K562 (cell line): ENCODE results near the gene ATCAY.

Source experiments
- ARID1B ChIP-seq: fragments of 450-650 bp; IDR thresholded peaks from 2 replicates; pipeline ENCODE4 v1.6.1; 2016; ENCODE audit warnings: antibody characterized with exemption, mild to moderate bottlenecking, inconsistent platforms
- CC2D1A ChIP-seq: fragments of 450-650 bp; IDR thresholded peaks from 2 replicates; pipeline ENCODE4 v1.6.1; 2017; ENCODE audit warnings: mild to moderate bottlenecking
- CTCF ChIP-seq, 3 experiments: IDR thresholded peaks in 2 of 3; conservative IDR thresholded peaks in 1 of 3; 2 replicates each; pipeline ENCODE4 v1.5.1; 2011 to 2012; ENCODE audit warnings: low read length in 3 of 3, mild to moderate bottlenecking in 3 of 3, control low read depth in 2 of 3, improper control_type of control experiment in 1 of 3, inconsistent platforms in 1 of 3, low read depth in 1 of 3, mixed read lengths in 1 of 3, moderate library complexity in 1 of 3; ENCODE audit not compliant: insufficient read depth in 2 of 3
- EZH2 ChIP-seq: IDR thresholded peaks from 2 replicates; pipeline ENCODE4 v1.6.1; 2012; ENCODE audit warnings: low read depth, mild to moderate bottlenecking, inconsistent platforms, low read length, borderline replicate concordance
- FOSL1 ChIP-seq: fragments of 200-800 bp; sonication (Bioruptor generic); conservative IDR thresholded peaks from 2 replicates; pipeline ENCODE4 v1.6.1; 2016; ENCODE audit warnings: missing genetic modification characterization, missing compliant biosample characterization
- KLF13 ChIP-seq: fragments of 450-650 bp; IDR thresholded peaks from 2 replicates; pipeline ENCODE4 v1.6.1; 2016; ENCODE audit warnings: missing genetic modification characterization, low read depth, mild to moderate bottlenecking, missing compliant biosample characterization, moderate library complexity, borderline replicate concordance
- PBX2 ChIP-seq, 2 experiments: IDR thresholded peaks in 1 of 2; conservative IDR thresholded peaks in 1 of 2; 2 replicates each; pipeline ENCODE4 v1.6.1; 2016; ENCODE audit warnings: low read depth in 2 of 2, mild to moderate bottlenecking in 1 of 2, missing compliant biosample characterization in 1 of 2, missing genetic modification characterization in 1 of 2, moderate library complexity in 1 of 2
- PRDM10 ChIP-seq: fragments of 450-650 bp; IDR thresholded peaks from 2 replicates; pipeline ENCODE4 v1.6.1; 2018; ENCODE audit not compliant: partially characterized antibody
- TAF15 ChIP-seq: fragments of 200-400 bp; formaldehyde crosslinking; IDR thresholded peaks from 2 replicates; pipeline ENCODE4 v1.6.1; 2017; ENCODE audit warnings: mild to moderate bottlenecking, low read depth, low read length, moderate library complexity
- ZC3H8 ChIP-seq: fragments of 450-650 bp; IDR thresholded peaks from 2 replicates; pipeline ENCODE4 v1.6.1; 2017
- ZFP1 ChIP-seq: fragments of 450-650 bp; formaldehyde crosslinking; IDR thresholded peaks from 2 replicates; pipeline ENCODE4 v1.4.0; 2020; ENCODE audit warnings: mild to moderate bottlenecking, mixed read lengths

GRCh38 chr19:3837922-3838321, 42.6 kb upstream of the ATCAY start:
- TF ChIP-seq ZFP1: no peak
- TF ChIP-seq ARID1B: no peak
- TF ChIP-seq CTCF (IDR thresholded peaks at IDR 0.05 in 2 of 3, conservative IDR thresholded peaks at IDR 0.05 in 1 of 3; ENCODE audit: insufficient read depth in 2 of 3, low read depth in 1 of 3, low read length in 3 of 3): no peak
- no peak for TF ChIP-seq ZC3H8
- no peak for TF ChIP-seq CC2D1A
- TF ChIP-seq FOSL1 (tag): no peak
- no peak for TF ChIP-seq TAF15
- TF ChIP-seq PRDM10: no peak
- no peak for TF ChIP-seq KLF13 (tag)
- no peak for TF ChIP-seq EZH2
- TF ChIP-seq PBX2 (CRISPR knock-in tag; IDR thresholded peaks at IDR 0.05; ENCODE audit: low read depth): no peak
- TF ChIP-seq PBX2 (tag; conservative IDR thresholded peaks at IDR 0.05; ENCODE audit: low read depth): no peak
